OCI-LY3 (cell line): ENCODE data around the gene TMEM129.

ENCODE experiments used
- EZH2phosphoT487 ChIP-seq: fragments of 200-600 bp; shearing (Covaris generic); IDR thresholded peaks from 2 replicates; pipeline ENCODE4 v1.6.1; 2018; ENCODE audit warnings: antibody characterized with exemption, mixed run types, low read depth
- TF ChIP-seq, protein P1 (sequence below): fragments of 200-600, 300-600 bp; sonication (generic); IDR thresholded peaks from 2 replicates; pipeline ENCODE4 v1.5.1; 2014; ENCODE audit warnings: antibody characterized with exemption, low read length, low read depth

DNA sequence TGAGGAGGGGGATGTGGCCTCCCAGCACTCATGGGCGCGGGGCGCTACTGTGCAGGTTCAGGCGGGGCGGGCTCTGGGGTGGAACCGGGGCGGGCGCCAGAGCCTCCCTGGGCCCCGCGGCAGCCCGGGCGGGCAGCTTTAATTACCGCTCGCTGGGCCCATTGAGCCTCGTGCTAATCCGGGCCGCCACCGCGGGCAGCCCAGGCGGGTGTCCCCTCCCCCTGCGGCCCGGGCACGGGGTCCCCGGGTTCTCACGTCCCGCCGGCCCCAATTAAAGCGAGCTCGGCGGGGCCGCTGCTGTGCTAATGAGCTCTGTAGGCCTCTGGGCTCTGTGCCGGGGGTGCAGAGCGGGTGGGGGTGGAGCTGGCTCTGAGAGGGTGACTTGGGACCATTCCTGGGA lies 49.1 kb upstream of the TMEM129 start:
- TF ChIP-seq, protein P1, sequence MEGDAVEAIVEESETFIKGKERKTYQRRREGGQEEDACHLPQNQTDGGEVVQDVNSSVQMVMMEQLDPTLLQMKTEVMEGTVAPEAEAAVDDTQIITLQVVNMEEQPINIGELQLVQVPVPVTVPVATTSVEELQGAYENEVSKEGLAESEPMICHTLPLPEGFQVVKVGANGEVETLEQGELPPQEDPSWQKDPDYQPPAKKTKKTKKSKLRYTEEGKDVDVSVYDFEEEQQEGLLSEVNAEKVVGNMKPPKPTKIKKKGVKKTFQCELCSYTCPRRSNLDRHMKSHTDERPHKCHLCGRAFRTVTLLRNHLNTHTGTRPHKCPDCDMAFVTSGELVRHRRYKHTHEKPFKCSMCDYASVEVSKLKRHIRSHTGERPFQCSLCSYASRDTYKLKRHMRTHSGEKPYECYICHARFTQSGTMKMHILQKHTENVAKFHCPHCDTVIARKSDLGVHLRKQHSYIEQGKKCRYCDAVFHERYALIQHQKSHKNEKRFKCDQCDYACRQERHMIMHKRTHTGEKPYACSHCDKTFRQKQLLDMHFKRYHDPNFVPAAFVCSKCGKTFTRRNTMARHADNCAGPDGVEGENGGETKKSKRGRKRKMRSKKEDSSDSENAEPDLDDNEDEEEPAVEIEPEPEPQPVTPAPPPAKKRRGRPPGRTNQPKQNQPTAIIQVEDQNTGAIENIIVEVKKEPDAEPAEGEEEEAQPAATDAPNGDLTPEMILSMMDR, result no peak
- TF ChIP-seq EZH2phosphoT487, result no peak
